Body of pancreas (tissue), 4 donors: ENCODE results near the gene AKR1C3.
"Not testable (repeated sequence)": the region's sequence is repeated elsewhere in the genome, so short reads cannot be mapped to it uniquely, and the experiment has no call there.

Experiments
- CTCF ChIP-seq, 7 experiments: fragments of 450-650 bp in 4 of 7; fragments of 200-600 bp in 3 of 7; sonication (generic) in 3 of 7; IDR thresholded peaks; one replicate each; pipeline ENCODE4 v1.5.1; 2016 to 2019; ENCODE audit warnings: antibody characterized with exemption in 7 of 7
- POLR2A ChIP-seq, 3 donors: fragments of 450-650 bp; IDR thresholded peaks; one replicate each; pipeline ENCODE4 v1.6.1; 2016; ENCODE audit warnings: antibody characterized with exemption in 3 of 3, mild to moderate bottlenecking in 2 of 3

GRCh38 chr10:5047055-5047454 is 47.2 kb upstream of the AKR1C3 start:
- not testable (repeated sequence) for TF ChIP-seq CTCF, POLR2A (IDR thresholded peaks at IDR 0.05)
